Panc1 (cell line): ENCODE measurements around the gene DNAJC10. TPM values are rescaled to one million over a fixed set of nuclear protein-coding genes. Genes with fewer than 3 reads are reported as not detected.

Source experiments
- ATAC-seq: fragments of 200-7000 bp; cut with Tn5 transposase; 2 replicates; pipeline ENCODE4 v1.9.1; 2020; ENCODE audit warnings: mild to moderate bottlenecking, moderate library complexity
- BruUV-seq: library from RNA; stranded (reverse); fragments of 400-500 nt; replicated peaks from 2 replicates; lab custom pipeline; 2021; lab: Mats Ljungman, UMichigan
- CTCF ChIA-PET: fragments of 300-600 bp; sonication (Branson Sonifier 250); formaldehyde crosslinking; loops from one replicate; lab custom pipeline; 2022; ENCODE audit warnings: antibody characterized with exemption; lab: Charles Lee
- POLR2A ChIA-PET: fragments of 300-600 bp; sonication (Branson Sonifier 250); formaldehyde crosslinking; loops from one replicate; lab custom pipeline; 2022; ENCODE audit warnings: antibody characterized with exemption; lab: Charles Lee
- DNase-seq: peaks from one replicate; pipeline ENCODE4 v3.0.0-alpha.2; 2010; ENCODE audit warnings: low read depth, low spot score
- H3K27ac ChIP-seq: 2 replicates; pipeline ENCODE4 v1.5.1; 2011; ENCODE audit warnings: mild to moderate bottlenecking, low read length, inconsistent platforms
- H3K27me3 ChIP-seq: fragments of 200-500 bp; sonication (Bioruptor generic); 2 replicates; pipeline ENCODE4 v1.6.0; 2014; ENCODE audit warnings: low read length, inconsistent platforms; ENCODE audit not compliant: control insufficient read depth, insufficient read depth
- H3K36me3 ChIP-seq: fragments of 200-500 bp; sonication (Bioruptor generic); 2 replicates; pipeline ENCODE4 v1.5.1; 2014; ENCODE audit warnings: inconsistent platforms, mild to moderate bottlenecking, low read length, moderate library complexity; ENCODE audit not compliant: control insufficient read depth, insufficient read depth
- H3K4me1 ChIP-seq: 2 replicates; pipeline ENCODE4 v1.5.1; 2011; ENCODE audit warnings: inconsistent platforms, mild to moderate bottlenecking, low read length, moderate library complexity; ENCODE audit not compliant: control insufficient read depth, insufficient read depth
- H3K4me3 ChIP-seq, 2 experiments: 2 replicates each; pipeline ENCODE4 v1.5.1; 2011 to 2012; ENCODE audit warnings: low read depth in 2 of 2, low read length in 2 of 2, mild to moderate bottlenecking in 2 of 2, inconsistent platforms in 1 of 2, moderate library complexity in 1 of 2
- H3K9me3 ChIP-seq: fragments of 200-500 bp; sonication (Bioruptor generic); 2 replicates; pipeline ENCODE4 v1.5.1; 2014; ENCODE audit warnings: low read depth, mild to moderate bottlenecking, inconsistent platforms, low read length, moderate library complexity; ENCODE audit not compliant: control insufficient read depth, insufficient read depth
- CTCF ChIP-seq: fragments of 450-650 bp; IDR thresholded peaks from 2 replicates; pipeline ENCODE4 v1.5.1; 2017; ENCODE audit warnings: mild to moderate bottlenecking
- POLR2AphosphoS5 ChIP-seq: IDR thresholded peaks from 2 replicates; pipeline ENCODE4 v1.6.1; 2012; ENCODE audit warnings: mild to moderate bottlenecking, low read depth, low read length, moderate library complexity
- REST ChIP-seq, 2 experiments: IDR thresholded peaks; 2 replicates each; pipeline ENCODE4 v1.6.1; 2011 to 2012; ENCODE audit warnings: low read depth in 2 of 2, control low read depth in 1 of 2, low read length in 1 of 2, mild to moderate bottlenecking in 1 of 2, moderate library complexity in 1 of 2; ENCODE audit not compliant: insufficient read depth in 1 of 2
- SIN3A ChIP-seq: IDR thresholded peaks from 2 replicates; pipeline ENCODE4 v1.6.1; 2012; ENCODE audit warnings: low read depth, mild to moderate bottlenecking, low read length, moderate library complexity, borderline replicate concordance; ENCODE audit not compliant: insufficient read depth
- TCF7L2 ChIP-seq: IDR thresholded peaks from 2 replicates; pipeline ENCODE4 v1.6.1; 2011; ENCODE audit warnings: mild to moderate bottlenecking, low read depth, low read length, inconsistent platforms
- in situ Hi-C: cut with HindIII; loops from 2 replicates; pipeline ENCODE4 v1.10.0; 2016; ENCODE audit warnings: low sequenced_read_pairs, low pct_unique_long_range_greater_than_20kb
- intact Hi-C: fragments of 100-400 bp; cut with micrococcal nuclease; formaldehyde crosslinking; loops from one replicate; pipeline ENCODE4 v1.10.0; 2022; ENCODE audit not compliant: unreplicated experiment
- total RNA-seq: library from RNA; stranded (reverse); gene quantifications from one replicate; pipeline ENCODE4 v1.2.1, GENCODE V29; 2021; ENCODE audit not compliant: unreplicated experiment

The DNAJC10 gene
- total RNA-seq, 1 experiment from 2014 or later = 122 TPM

- H3K4me3 ChIP-seq = no peak overlapping the region
- in situ Hi-C loops = no loop called here
- intact Hi-C loops = no loop called here
- no peaks in the 10 kb centered on the region for H3K9me3 ChIP-seq
- BruUV-seq = no TSS peak
- no peaks in the 10 kb centered on the region; the same call in 1 of the 2 replicates for H3K4me1 ChIP-seq
- no peak for ATAC-seq
- no peak overlapping the region for H3K27ac ChIP-seq
- H3K27me3 ChIP-seq = peaks cover 18% of the 10 kb centered on the region
- CTCF ChIA-PET = no interaction called here
- no peak for TF ChIP-seq CTCF
- TF ChIP-seq REST (IDR thresholded peaks at IDR 0.05; ENCODE audit: insufficient read depth in 1 of 2, low read depth in 2 of 2, low read length in 1 of 2) = no peak
- no peak for TF ChIP-seq POLR2AphosphoS5
- TF ChIP-seq SIN3A = no peak
- H3K36me3 ChIP-seq = no peaks in the 10 kb centered on the region
- DNase-seq = no peak
- POLR2A ChIA-PET = no interaction called here
Observed at GRCh38 chr2:182817558-182817957, 101.5 kb downstream of the DNAJC10 start.

GRCh38 chr2:182818501-182818900 lies 102.4 kb downstream of the DNAJC10 start:
- Histone ChIP-seq H3K4me3 (no peak overlapping the region), H3K4me1 (no peaks in the 10 kb centered on the region; the same call in 1 of the 2 replicates), H3K9me3 (no peaks in the 10 kb centered on the region), H3K27me3 (peaks cover 15% of the 10 kb centered on the region), H3K36me3 (no peaks in the 10 kb centered on the region), H3K27ac (no peak overlapping the region)
- intact Hi-C loops = no loop called here
- no peak for DNase-seq
- no peak for TF ChIP-seq SIN3A
- no peak for TF ChIP-seq CTCF
- TF ChIP-seq POLR2AphosphoS5 = no peak
- TF ChIP-seq REST (IDR thresholded peaks at IDR 0.05; ENCODE audit: insufficient read depth in 1 of 2, low read depth in 2 of 2, low read length in 1 of 2) = no peak
- no peak for TF ChIP-seq TCF7L2
- POLR2A ChIA-PET = no interaction called here
- in situ Hi-C loops = no loop called here
- CTCF ChIA-PET = no interaction called here
- no TSS peak for BruUV-seq
- no peak for ATAC-seq
